Kasumi-1 (cell line): Measurements from ENCODE around the gene PLEKHA6.

ENCODE experiments used
- DNase-seq, 2 experiments: peaks; one replicate each; lab custom pipeline; 2025; lab: John Stamatoyannopoulos, UW

Gene PLEKHA6

GRCh38 chr1:204354579-204354978, 5.2 kb downstream of the PLEKHA6 start:
- DNase-seq: no peak

- no peak for DNase-seq
Measured at GRCh38 chr1:204353213-204353910, 6.4 kb downstream of the PLEKHA6 start.

GRCh38 chr1:204350857-204351573, 8.7 kb downstream of the PLEKHA6 start:
- DNase-seq: no peak

- no peak for DNase-seq
Measured at GRCh38 chr1:204350312-204350711, 9.4 kb downstream of the PLEKHA6 start.

- DNase-seq: no peak
Measured at GRCh38 chr1:204349602-204350001, 10.1 kb downstream of the PLEKHA6 start.

GRCh38 chr1:204348722-204349121, 11.0 kb downstream of the PLEKHA6 start:
- DNase-seq: no peak

GRCh38 chr1:204348242-204348641, 11.5 kb downstream of the PLEKHA6 start:
- DNase-seq: no peak

GRCh38 chr1:204345941-204346645, 13.6 kb downstream of the PLEKHA6 start:
- no peak for DNase-seq

- no peak for DNase-seq
Measured at GRCh38 chr1:204345438-204345841, 14.3 kb downstream of the PLEKHA6 start.

GRCh38 chr1:204344665-204345355, 14.9 kb downstream of the PLEKHA6 start:
- DNase-seq: no peak

GRCh38 chr1:204343802-204344201, 15.9 kb downstream of the PLEKHA6 start:
- DNase-seq: no peak

GRCh38 chr1:204343247-204343646, 16.5 kb downstream of the PLEKHA6 start:
- no peak for DNase-seq

GRCh38 chr1:204342310-204342709, 17.4 kb downstream of the PLEKHA6 start:
- no peak for DNase-seq

GRCh38 chr1:204341380-204341779, 18.3 kb downstream of the PLEKHA6 start:
- DNase-seq: no peak

GRCh38 chr1:204340081-204340889, 19.4 kb downstream of the PLEKHA6 start:
- DNase-seq: no peak

- DNase-seq: no peak
Measured at GRCh38 chr1:204339541-204339940, 20.2 kb downstream of the PLEKHA6 start.

GRCh38 chr1:204338997-204339396, 20.7 kb downstream of the PLEKHA6 start:
- DNase-seq: no peak

GRCh38 chr1:204338360-204338759, 21.4 kb downstream of the PLEKHA6 start:
- DNase-seq: no peak

- DNase-seq: no peak
Measured at GRCh38 chr1:204337583-204337982, 22.1 kb downstream of the PLEKHA6 start.

- no peak for DNase-seq
Measured at GRCh38 chr1:204337036-204337429, 22.7 kb downstream of the PLEKHA6 start.

GRCh38 chr1:204336421-204337035, 23.2 kb downstream of the PLEKHA6 start:
- DNase-seq: no peak
